SKM-1 (cell line): ENCODE results near the gene GGACT.

ENCODE experiments used
- DNase-seq: peaks from one replicate; lab custom pipeline; 2025; ENCODE audit not compliant: unreplicated experiment; lab: John Stamatoyannopoulos, UW

Gene GGACT

DNA sequence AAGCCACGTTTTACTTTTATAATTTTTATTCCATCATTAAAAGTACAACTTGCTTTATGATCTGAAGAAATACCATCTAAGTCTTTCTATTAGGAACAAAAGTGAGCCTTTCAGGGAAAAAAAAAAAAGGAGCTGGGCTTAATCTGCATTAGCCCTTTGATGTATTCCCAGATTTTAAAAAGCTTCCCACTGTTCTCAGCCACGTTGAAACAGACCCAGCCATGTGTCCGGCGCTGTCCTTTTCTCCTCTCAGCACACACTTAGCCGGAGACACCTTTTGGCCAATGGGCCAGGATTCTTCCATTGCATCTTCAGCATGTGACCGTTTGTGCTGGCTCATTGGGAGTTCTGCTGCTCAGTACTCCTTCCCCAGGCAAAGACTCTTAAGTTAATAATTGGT is 105.5 kb downstream of the GGACT start:
- DNase-seq = no peak

DNA sequence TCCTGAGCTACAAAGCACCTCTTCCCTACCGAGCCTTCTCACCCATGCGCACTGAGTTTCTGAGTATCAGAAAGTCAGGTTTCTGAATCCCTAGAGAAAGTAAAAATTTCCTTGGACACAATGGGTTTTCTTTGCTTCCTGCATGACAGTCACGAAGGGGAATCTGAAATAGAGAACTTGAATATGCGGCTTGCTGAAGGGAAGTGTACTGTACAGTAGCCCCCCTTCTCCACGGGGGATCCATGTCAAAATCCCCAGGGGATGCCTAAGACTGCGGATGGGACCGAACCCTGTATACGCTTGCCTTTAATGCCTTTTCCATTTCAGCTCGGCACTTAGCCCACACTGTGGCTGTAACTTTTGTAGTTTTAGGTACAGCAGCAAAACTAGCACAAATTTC is 107.9 kb downstream of the GGACT start:
- no peak for DNase-seq
